GM18909 (cell line): ENCODE results near the gene CEBPB.
"Not testable (repeated sequence)": the region's sequence is repeated elsewhere in the genome, so short reads cannot be mapped to it uniquely, and the experiment has no call there.

Source experiments
- ATAC-seq: cut with Tn5 transposase; IDR thresholded peaks from one replicate; pipeline ENCODE4 v1.9.1; 2021; ENCODE audit warnings: mild to moderate bottlenecking; ENCODE audit not compliant: unreplicated experiment, poor library complexity

Gene CEBPB

DNA sequence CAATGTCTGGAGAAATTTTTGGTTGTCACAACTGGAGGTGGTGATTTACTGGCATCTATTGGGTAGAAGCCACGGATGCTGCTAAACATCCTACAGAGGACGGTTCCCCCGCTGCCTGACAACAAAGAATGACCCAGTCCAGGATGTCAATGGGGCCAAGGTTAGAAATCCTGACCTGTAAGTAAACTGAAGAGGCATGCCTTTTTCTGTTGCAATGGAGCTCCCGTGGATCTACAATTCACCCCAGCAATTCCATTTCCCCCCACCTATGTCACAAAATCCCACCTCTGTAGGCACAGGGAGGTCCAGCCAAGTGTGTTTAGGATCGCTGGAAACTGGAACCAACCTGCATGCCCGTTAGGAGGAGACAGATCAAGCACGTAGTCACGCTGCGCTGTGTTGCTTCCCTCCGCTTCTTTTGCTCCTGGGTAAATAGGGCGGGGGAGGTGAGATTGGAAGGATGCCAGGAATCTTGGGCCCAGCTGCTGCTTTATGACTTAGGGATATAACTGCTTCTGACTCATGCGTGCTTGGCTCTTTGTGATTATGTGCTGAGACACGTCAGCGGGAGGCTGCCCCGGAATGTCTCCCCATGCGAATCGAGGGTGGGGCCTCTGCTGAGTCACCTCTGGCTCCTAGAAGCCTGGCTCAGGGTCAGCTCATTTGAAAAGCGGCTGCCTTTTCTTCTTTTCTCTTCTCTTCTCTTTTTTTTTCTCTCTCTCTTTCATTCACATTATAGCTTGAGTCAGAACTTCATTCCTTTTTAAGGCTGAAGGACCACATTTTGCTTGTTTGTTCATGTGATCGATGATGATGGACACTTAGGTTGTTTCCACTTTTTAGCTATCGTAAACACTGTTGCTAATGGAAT, 24.7 kb upstream of the CEBPB start:
- peak; percentile 86 for ATAC-seq

DNA sequence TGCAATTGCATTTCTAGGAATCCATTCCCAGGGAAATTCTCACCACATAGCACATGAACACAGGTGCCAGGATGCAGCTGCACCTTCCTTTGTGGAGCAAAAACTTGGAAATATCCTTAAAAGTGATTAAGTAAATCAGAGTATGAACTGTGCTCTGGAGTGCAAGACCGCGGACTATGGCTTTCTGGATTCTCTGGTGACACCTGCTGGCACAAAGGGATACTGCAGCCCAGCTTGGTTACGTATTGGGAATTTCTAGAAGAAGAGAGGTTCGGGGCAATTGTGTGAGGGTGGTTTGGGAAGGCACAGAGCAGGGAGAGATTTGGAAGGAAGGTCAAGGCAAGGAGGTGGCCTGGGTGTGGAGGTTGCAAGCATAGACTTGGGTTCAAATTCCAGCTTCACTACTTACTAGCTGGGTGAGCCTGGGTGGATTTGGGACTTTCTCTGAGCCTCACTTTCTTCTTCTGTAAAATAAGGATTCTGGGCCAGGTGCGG, 21.3 kb upstream of the CEBPB start:
- ATAC-seq: no peak

DNA sequence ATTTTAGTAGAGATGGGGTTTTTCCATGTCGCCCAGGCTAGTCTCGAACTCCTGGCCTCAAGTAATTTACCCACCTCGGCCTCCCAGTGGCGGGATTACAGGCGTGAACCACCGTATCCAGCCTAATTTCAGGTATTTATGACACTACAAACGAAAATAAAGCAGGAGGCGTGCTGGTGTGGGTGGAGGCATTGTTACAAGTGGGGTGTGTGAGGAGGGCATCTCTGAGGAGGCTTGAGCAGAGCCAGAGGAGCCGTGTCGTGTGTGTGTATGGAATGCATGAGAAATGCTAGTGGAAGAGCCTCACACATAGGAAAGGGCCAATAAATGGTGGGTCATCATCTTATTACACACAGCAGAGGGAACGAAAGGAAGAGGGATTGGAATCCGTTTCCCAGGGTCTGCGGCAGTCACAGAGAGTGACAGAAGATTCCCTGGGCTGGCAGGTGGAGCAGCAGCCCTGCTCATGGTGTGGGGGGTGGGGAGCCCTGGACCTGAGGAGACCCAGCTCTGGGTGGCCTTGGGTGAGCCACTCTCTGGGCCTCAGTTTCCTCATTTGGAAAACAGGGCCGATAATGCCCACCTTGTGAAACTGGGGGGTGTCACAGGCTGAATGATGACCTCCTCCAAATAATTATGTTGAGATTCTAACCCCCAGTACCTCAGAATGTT, 19.9 kb upstream of the CEBPB start:
- ATAC-seq: no peak

- no peak for ATAC-seq
Observed at GRCh38 chr20:50172347-50173013, 18.1 kb upstream of the CEBPB start.

- no peak for ATAC-seq
Observed at GRCh38 chr20:50174456-50174855, 16.2 kb upstream of the CEBPB start.

DNA sequence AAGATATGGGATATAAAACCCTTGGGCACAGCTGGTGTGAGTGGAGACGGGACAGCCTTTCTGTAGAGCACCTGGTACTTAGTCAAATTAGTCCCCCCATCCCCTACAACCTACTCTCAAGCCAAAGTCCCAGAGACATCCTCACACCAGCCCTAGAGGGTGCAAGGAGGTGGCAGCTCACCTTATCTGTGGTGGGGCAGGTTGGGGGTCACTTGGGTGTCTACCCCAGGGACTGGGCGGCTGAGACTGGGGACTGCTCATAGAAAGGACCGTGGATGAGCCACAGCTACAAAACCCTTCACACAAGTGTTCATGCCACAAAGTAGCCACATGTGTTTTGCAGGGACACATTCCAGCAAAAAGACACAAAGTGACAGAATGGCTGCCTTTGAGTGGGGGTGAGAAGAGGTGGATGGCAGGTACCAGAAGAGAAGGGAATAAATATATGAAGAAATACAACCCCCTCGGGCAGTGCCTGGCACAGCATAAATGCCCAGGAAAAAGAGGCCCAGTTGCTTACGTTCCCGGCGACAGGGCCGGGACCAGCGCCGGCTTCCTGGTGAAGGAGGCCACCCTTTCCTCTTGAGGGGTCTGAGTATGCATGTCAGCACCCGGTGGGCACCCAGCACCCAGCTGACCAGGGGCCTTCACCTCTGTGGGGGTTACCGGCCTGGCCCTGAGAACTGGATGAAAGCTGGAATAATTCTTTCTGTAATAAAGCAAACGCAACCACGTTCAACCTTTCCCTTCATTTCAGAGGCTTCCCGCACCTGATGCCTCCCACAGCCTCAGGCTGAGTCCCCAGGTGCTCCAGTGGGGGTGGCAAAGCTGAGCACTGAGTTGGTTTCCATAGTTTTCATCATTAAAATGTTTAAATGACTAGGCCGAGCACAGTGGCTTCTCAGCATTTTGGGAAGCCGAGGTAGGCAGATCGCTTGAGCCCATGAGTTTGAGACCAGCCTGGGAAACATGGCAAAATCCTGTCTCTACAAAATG, 14.4 kb upstream of the CEBPB start:
- ATAC-seq: no peak

DNA sequence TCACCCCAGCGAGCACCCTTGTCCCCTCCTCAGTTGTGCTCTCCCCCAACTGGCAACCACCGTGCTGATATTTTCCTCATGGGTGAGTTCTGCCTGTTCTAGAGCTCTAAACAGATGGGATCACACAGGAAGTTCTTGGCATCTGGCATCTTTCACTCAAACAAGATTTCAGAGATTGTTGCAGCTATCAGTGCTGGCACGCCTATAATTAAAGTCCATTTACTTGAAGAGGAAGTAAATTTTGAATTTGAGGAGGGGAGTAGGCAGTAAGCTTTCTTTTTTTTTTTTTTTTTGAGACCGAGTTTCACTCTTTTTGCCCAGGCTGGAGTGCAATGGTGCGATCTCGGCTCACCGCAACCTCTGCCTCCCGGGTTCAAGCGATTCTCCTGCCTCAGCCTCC, 12.0 kb upstream of the CEBPB start:
- not testable (repeated sequence) for ATAC-seq

- no peak for ATAC-seq
Observed at GRCh38 chr20:50181344-50181743, 9.3 kb upstream of the CEBPB start.

GRCh38 chr20:50182346-50182745, 8.3 kb upstream of the CEBPB start:
- ATAC-seq: no peak

- ATAC-seq: no peak
Observed at GRCh38 chr20:50185426-50185825, 5.2 kb upstream of the CEBPB start.

DNA sequence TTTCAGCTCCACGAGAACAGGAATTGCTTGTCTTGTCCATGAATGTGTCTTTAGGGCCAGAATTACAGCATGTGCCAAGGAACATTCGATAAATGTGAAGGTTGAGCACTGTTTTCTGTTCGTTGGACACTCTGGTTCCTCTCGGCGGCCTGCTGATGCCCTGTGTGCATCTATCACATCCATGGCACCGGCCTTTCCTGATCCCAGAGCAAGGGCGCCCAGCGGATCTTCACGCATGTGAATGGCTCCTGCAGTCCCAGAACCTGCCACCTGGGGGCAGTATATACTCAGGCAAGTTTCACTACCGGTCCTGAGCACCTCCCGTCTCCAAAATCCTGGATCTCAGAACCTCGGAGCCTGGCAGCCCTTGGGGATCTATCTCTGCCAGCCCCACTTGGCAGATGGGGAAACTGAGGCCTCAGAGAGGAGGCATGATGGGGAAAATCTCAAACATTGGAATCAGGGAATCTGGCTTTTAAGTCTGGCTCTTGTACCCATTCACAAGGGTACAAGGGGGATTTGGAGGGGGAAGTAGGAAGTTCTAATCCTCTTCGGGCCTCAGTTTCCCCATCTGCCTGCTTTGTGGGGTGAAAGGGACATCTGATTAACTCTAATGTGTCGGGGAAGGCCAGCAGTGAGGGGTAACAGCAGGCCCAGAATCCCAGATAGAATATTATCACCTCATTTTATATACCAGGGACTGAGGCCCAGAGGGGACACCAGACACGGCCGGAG, 4.3 kb upstream of the CEBPB start:
- no peak for ATAC-seq

- ATAC-seq: no peak
Observed at GRCh38 chr20:50186987-50187402, 3.6 kb upstream of the CEBPB start.

- no peak for ATAC-seq
Observed at GRCh38 chr20:50187403-50188051, 3.1 kb upstream of the CEBPB start.

GRCh38 chr20:50188287-50188688, 2.3 kb upstream of the CEBPB start:
- no peak for ATAC-seq

DNA sequence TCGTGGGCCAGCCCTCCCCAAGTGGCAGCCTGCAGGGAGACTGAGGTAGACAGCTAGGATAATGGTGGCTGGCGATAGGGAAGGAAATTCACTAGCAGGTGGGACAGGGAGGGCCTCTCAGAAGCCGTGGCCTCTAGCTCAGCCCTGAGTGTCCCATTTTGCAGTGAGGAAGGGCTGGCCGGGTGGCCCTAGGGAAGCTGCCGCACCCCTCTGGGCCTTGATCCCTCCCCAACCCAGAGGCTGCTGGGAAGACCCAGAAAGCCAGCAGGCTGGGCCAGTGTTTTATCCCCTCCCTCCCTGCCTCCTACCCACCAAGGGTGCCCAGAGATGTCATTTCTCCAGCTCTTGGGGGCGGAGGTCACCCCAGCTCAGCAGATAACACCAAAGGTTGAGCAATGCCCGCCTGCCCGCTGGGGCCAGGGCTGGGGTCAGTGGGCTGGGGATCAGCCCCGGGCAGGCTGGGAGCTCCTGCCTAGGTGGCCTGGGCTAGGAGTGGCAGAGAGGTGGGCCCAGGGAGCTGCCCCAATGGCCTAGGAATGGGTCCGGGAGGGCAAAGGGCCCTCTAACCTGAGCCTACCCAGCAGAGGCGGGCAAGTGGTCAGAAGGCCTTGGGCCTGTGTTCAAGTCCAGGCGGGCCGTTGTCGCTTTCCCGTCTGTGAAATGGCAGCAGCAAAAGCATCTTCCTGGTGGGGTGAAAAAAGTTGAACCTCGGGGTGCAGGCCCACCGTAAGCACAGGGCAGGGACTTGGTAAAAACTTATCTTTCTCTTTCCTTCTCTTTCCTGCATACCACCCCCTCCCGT, 1.6 kb upstream of the CEBPB start:
- no peak for ATAC-seq

- ATAC-seq: no peak
Observed at GRCh38 chr20:50189681-50190250, 864 bp upstream of the CEBPB start.

DNA sequence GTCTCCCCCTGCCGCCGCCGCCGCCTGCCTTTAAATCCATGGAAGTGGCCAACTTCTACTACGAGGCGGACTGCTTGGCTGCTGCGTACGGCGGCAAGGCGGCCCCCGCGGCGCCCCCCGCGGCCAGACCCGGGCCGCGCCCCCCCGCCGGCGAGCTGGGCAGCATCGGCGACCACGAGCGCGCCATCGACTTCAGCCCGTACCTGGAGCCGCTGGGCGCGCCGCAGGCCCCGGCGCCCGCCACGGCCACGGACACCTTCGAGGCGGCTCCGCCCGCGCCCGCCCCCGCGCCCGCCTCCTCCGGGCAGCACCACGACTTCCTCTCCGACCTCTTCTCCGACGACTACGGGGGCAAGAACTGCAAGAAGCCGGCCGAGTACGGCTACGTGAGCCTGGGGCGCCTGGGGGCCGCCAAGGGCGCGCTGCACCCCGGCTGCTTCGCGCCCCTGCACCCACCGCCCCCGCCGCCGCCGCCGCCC, 474 bp downstream of the CEBPB start:
- peak; percentile 16 for ATAC-seq
